K562 (cell line): ENCODE measurements around the gene TAPBPL. TPM values are rescaled to one million over a fixed set of nuclear protein-coding genes. Genes with fewer than 3 reads are reported as not detected.
A peak's percentile ranks its signal among the peaks of the same experiment; 100 is the strongest.

Experiments
- BHLHE40 ChIP-seq: IDR thresholded peaks from 2 replicates; pipeline ENCODE4 v1.6.1; 2011; ENCODE audit warnings: low read length, improper control_type of control experiment
- ETS2 ChIP-seq: IDR thresholded peaks from 2 replicates; pipeline ENCODE4 v1.6.1; 2016; ENCODE audit warnings: borderline replicate concordance, missing genetic modification characterization, mild to moderate bottlenecking, moderate library complexity, missing compliant biosample characterization; ENCODE audit not compliant: poor library complexity, severe bottlenecking
- GABPB1 ChIP-seq: sonication (generic); formaldehyde crosslinking; IDR thresholded peaks from 2 replicates; pipeline ENCODE4 v1.8.0; 2022; ENCODE audit warnings: mild to moderate bottlenecking, missing genetic modification reagents
- L3MBTL2 ChIP-seq: fragments of 450-650 bp; IDR thresholded peaks from 2 replicates; pipeline ENCODE4 v1.6.1; 2016; ENCODE audit warnings: mild to moderate bottlenecking, moderate library complexity
- NCOR1 ChIP-seq: fragments of 450-650 bp; IDR thresholded peaks from 2 replicates; pipeline ENCODE4 v1.6.1; 2016; ENCODE audit warnings: mild to moderate bottlenecking, moderate library complexity
- NFIC ChIP-seq: fragments of 450-650 bp; IDR thresholded peaks from 2 replicates; pipeline ENCODE4 v1.6.1; 2017; ENCODE audit warnings: mild to moderate bottlenecking, inconsistent platforms
- RAD21 ChIP-seq, 2 experiments: fragments of 250-450 bp in 1 of 2; fragments of 450-650 bp in 1 of 2; sonication (Bioruptor Pico) in 1 of 2; formaldehyde crosslinking in 1 of 2; IDR thresholded peaks in 1 of 2; conservative IDR thresholded peaks in 1 of 2; 2 replicates each; pipeline versions ENCODE4 v1.4.0 to v1.8.0; 2020 to 2022; ENCODE audit warnings: mild to moderate bottlenecking in 2 of 2, moderate library complexity in 1 of 2
- RBM22 ChIP-seq: fragments of 200-400 bp; formaldehyde crosslinking; IDR thresholded peaks from 2 replicates; pipeline ENCODE4 v1.6.1; 2018; ENCODE audit warnings: low read length, low read depth; ENCODE audit not compliant: poor library complexity, severe bottlenecking
- TEAD4 ChIP-seq, 2 experiments: sonication (generic) in 1 of 2; formaldehyde crosslinking in 1 of 2; IDR thresholded peaks; 2 replicates each; pipeline versions ENCODE4 v1.6.1 to v1.8.0; 2012 to 2022; ENCODE audit warnings: borderline replicate concordance in 1 of 2, inconsistent platforms in 1 of 2, low read length in 1 of 2, mild to moderate bottlenecking in 1 of 2, missing genetic modification reagents in 1 of 2
- ZBTB33 ChIP-seq: sonication (generic); formaldehyde crosslinking; IDR thresholded peaks from 2 replicates; pipeline ENCODE4 v1.8.1; 2023; ENCODE audit warnings: mild to moderate bottlenecking, missing genetic modification reagents
- polyA plus RNA-seq, 8 experiments: library from polyadenylated mRNA; depleted of rRNA in 4 of 8; stranded (reverse) in 5 of 8; unstranded in 3 of 8; fragments of >200 nt; fragmentation: Nextera tagmentation in 2 of 8; fragmentation: Illumina TruSeq in 1 of 8; extraction: Ambion mirVana in 2 of 8; extraction: Trizol in 1 of 8; gene quantifications; 2 replicates each; pipeline versions ENCODE4 v1.2.1 to v1.2.3, GENCODE V29; 2011 to 2014; ENCODE audit warnings: inconsistent platforms in 1 of 8, missing spikeins in 1 of 8
- total RNA-seq, 7 experiments: library from RNA; depleted of rRNA in 6 of 7; stranded (reverse); fragments of >200 nt in 6 of 7; fragmentation: Illumina TruSeq in 2 of 7; extraction: Trizol in 2 of 7; gene quantifications; 2 replicates each; pipeline versions ENCODE4 v1.2.1 to v1.2.3, GENCODE V29; 2011 to 2021; ENCODE audit warnings: low replicate concordance in 1 of 7
- TF ChIP-seq, protein P1 (sequence below): fragments of 250-450 bp; sonication (Bioruptor Pico); IDR thresholded peaks from 2 replicates; pipeline ENCODE4 v1.5.0; 2020; ENCODE audit warnings: mild to moderate bottlenecking
- TF ChIP-seq, protein P2 (sequence below): fragments of 450-650 bp; formaldehyde crosslinking; IDR thresholded peaks from 2 replicates; pipeline ENCODE4 v1.4.0; 2020; ENCODE audit warnings: mild to moderate bottlenecking, moderate library complexity
- TF ChIP-seq, protein P3 (sequence below), 2 experiments: IDR thresholded peaks; 2 replicates each; pipeline ENCODE4 v1.6.1; 2011; ENCODE audit warnings: borderline replicate concordance in 1 of 2, control low read depth in 1 of 2, low read depth in 1 of 2, low read length in 1 of 2, mild to moderate bottlenecking in 1 of 2, mixed read lengths in 1 of 2, moderate library complexity in 1 of 2; ENCODE audit not compliant: insufficient read depth in 1 of 2, insufficient read length in 1 of 2, poor library complexity in 1 of 2, severe bottlenecking in 1 of 2; ENCODE audit errors: extremely low read depth in 1 of 2
- TF ChIP-seq, protein P4 (sequence below): fragments of 450-650 bp; IDR thresholded peaks from 2 replicates; pipeline ENCODE4 v1.6.1; 2014; ENCODE audit warnings: low read depth, mild to moderate bottlenecking, moderate library complexity, borderline replicate concordance

Gene TAPBPL
- total and polyA plus RNA-seq, 9 of the 15 experiments (the other 6 are each of a cell fraction or from before 2014, with no cell fraction given) = 0.29 to 1.6 (median 0.45) TPM

GRCh38 chr12:6423267-6424007, 28.4 kb upstream of the TAPBPL start (continued):
- TF ChIP-seq, protein P1, sequence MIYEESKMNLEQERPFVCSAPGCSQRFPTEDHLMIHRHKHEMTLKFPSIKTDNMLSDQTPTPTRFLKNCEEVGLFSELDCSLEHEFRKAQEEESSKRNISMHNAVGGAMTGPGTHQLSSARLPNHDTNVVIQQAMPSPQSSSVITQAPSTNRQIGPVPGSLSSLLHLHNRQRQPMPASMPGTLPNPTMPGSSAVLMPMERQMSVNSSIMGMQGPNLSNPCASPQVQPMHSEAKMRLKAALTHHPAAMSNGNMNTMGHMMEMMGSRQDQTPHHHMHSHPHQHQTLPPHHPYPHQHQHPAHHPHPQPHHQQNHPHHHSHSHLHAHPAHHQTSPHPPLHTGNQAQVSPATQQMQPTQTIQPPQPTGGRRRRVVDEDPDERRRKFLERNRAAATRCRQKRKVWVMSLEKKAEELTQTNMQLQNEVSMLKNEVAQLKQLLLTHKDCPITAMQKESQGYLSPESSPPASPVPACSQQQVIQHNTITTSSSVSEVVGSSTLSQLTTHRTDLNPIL (CRISPR knock-in tag) = no peak
- TF ChIP-seq TEAD4 (IDR thresholded peaks at IDR 0.05; ENCODE audit: low read length) (peak; percentile 32; the same call in 1 of the 2 replicates), TEAD4 (CRISPR knock-in tag; IDR thresholded peaks at IDR 0.05; ENCODE audit: borderline replicate concordance) (no peak), ZBTB33 (CRISPR knock-in tag) (0 out of 2 replicates have a peak, but pooled peaks have one; percentile 21), NCOR1 (no peak), RBM22 (no peak), ETS2 (tag) (no peak), BHLHE40 (peak; percentile 84), L3MBTL2 (peak; percentile 99), GABPB1 (0 out of 2 replicates have a peak, but pooled peaks have one; percentile 26), NFIC (peak; percentile 31; the same call in 1 of the 2 replicates), RAD21 (CRISPR knock-in tag; conservative IDR thresholded peaks at IDR 0.05 in 1 of 2, IDR thresholded peaks at IDR 0.05 in 1 of 2) (peak; percentile 90 to 92)
- TF ChIP-seq, protein P2, sequence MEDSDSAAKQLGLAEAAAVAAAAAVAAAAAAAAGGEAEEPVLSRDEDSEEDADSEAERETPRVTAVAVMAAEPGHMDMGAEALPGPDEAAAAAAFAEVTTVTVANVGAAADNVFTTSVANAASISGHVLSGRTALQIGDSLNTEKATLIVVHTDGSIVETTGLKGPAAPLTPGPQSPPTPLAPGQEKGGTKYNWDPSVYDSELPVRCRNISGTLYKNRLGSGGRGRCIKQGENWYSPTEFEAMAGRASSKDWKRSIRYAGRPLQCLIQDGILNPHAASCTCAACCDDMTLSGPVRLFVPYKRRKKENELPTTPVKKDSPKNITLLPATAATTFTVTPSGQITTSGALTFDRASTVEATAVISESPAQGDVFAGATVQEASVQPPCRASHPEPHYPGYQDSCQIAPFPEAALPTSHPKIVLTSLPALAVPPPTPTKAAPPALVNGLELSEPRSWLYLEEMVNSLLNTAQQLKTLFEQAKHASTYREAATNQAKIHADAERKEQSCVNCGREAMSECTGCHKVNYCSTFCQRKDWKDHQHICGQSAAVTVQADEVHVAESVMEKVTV (CRISPR knock-in tag) = peak; percentile 84
- TF ChIP-seq, protein P3, sequence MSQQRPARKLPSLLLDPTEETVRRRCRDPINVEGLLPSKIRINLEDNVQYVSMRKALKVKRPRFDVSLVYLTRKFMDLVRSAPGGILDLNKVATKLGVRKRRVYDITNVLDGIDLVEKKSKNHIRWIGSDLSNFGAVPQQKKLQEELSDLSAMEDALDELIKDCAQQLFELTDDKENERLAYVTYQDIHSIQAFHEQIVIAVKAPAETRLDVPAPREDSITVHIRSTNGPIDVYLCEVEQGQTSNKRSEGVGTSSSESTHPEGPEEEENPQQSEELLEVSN (IDR thresholded peaks at IDR 0.05; ENCODE audit: borderline replicate concordance in 1 of 2, extremely low read depth in 1 of 2, insufficient read depth in 1 of 2, insufficient read length in 1 of 2, low read depth in 1 of 2, low read length in 1 of 2, poor library complexity in 1 of 2, severe bottlenecking in 1 of 2) = peak; percentile 72 to 90
- TF ChIP-seq, protein P4, sequence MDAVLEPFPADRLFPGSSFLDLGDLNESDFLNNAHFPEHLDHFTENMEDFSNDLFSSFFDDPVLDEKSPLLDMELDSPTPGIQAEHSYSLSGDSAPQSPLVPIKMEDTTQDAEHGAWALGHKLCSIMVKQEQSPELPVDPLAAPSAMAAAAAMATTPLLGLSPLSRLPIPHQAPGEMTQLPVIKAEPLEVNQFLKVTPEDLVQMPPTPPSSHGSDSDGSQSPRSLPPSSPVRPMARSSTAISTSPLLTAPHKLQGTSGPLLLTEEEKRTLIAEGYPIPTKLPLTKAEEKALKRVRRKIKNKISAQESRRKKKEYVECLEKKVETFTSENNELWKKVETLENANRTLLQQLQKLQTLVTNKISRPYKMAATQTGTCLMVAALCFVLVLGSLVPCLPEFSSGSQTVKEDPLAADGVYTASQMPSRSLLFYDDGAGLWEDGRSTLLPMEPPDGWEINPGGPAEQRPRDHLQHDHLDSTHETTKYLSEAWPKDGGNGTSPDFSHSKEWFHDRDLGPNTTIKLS = peak; percentile 40; the same call in 1 of the 2 replicates
